AG04450 (cell line): ENCODE data around the gene MKNK1. TPM values are rescaled to one million over a fixed set of nuclear protein-coding genes. Genes with fewer than 3 reads are reported as not detected.

Experiments
- CTCF ChIA-PET: fragments of 300-600, 350-600 bp; formaldehyde crosslinking; extraction: SDS; loops from one replicate; lab custom pipeline; 2022; ENCODE audit warnings: antibody characterized with exemption, inconsistent platforms; lab: Charles Lee
- POLR2A ChIA-PET: fragments of 350-600 bp; formaldehyde crosslinking; extraction: SDS; loops from one replicate; lab custom pipeline; 2021; ENCODE audit warnings: antibody characterized with exemption, inconsistent platforms; lab: Yijun Ruan, JAX
- DNase-seq: peaks from one replicate; pipeline ENCODE4 v3.0.0-alpha.2; 2011; ENCODE audit warnings: low read depth, low spot score
- H3K27ac ChIP-seq: one replicate; pipeline ENCODE4 v1.5.1; 2012; ENCODE audit warnings: low read depth, low read length, control low read depth
- H3K27me3 ChIP-seq: one replicate; pipeline ENCODE4 v1.6.0; 2012; ENCODE audit warnings: low read length; ENCODE audit not compliant: control insufficient read depth, insufficient read depth
- H3K4me3 ChIP-seq: 2 replicates; pipeline ENCODE4 v1.5.1; 2011; ENCODE audit warnings: mild to moderate bottlenecking, low read depth, low read length, control low read depth
- H3K9me3 ChIP-seq: 2 replicates; pipeline ENCODE4 v1.5.1; 2012; ENCODE audit warnings: low read length; ENCODE audit not compliant: control insufficient read depth, insufficient read depth
- CTCF ChIP-seq: IDR thresholded peaks from 2 replicates; pipeline ENCODE4 v1.5.1; 2011; ENCODE audit warnings: low read depth, low read length, control low read depth, inconsistent platforms
- polyA plus RNA-seq: library from polyadenylated mRNA; depleted of rRNA; stranded (reverse); fragments of >200 nt; gene quantifications from 2 replicates; pipeline ENCODE4 v1.2.3, GENCODE V29; 2011

The MKNK1 gene
- polyA plus RNA-seq, 1 experiment, result 41.5 TPM

DNA sequence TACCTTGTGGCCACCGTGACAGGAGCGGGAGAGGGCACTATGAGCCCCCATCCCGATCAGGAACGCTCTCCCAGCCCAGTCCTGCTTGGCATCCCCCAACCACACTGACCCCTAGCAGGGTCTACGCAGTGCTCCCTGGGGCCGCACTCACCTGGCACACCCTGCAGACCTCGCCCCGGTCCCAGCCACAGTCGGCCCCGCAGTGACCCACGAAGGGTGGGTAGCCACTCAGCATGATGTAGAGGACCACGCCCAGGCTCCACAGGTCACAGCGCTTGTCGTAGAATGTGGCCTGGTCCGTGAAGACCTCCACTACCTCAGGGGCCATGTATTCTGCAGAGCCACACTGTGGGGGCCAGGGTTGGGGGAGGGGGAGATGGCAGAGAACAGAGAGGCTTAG, 41.6 kb downstream of the MKNK1 start:
- Histone ChIP-seq H3K4me3 (no peak overlapping the region), H3K27me3 (no peaks in the 10 kb centered on the region), H3K9me3 (no peaks in the 10 kb centered on the region), H3K27ac (no peak overlapping the region)
- no peak for TF ChIP-seq CTCF
- CTCF ChIA-PET, result interaction anchor here (0.6 to 1.2 kb wide), 3 partner anchors 14 to 203 kb away, joined by 3 to 6 read pairs (median 4); no protein-coding TSS in a partner anchor
- POLR2A ChIA-PET, result no interaction called here
- DNase-seq, result no peak

DNA sequence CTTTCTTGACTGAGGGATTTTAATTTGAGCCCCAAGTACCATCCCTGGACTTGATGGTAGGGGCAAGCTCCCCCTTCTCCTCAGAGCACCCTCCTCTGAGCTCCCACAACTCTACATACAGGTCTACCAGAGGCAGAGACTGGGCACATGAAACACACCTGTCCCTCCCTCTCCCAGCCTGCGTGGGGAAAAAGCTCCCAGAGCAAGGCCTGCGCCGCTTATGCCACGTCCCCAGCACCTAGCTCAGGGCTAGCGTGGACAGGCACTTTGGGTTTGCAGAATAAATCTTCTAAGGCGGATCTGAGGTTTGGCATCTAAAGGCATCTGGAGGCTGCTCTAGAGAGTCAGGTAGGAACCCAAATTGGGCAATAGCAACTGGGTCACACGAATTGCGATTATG, 45.1 kb downstream of the MKNK1 start:
- ChIA-PET POLR2A (no interaction called here), CTCF (interaction anchor here (0.7 to 0.9 kb wide), 2 partner anchors 11 to 879 kb away, joined by 3 read pairs; partner anchors contain the start of gene FOXD2)
- DNase-seq, result no peak
- Histone ChIP-seq H3K27me3 (no peaks in the 10 kb centered on the region), H3K4me3 (no peak overlapping the region), H3K27ac (no peak overlapping the region), H3K9me3 (no peaks in the 10 kb centered on the region)
- no peak for TF ChIP-seq CTCF

DNA sequence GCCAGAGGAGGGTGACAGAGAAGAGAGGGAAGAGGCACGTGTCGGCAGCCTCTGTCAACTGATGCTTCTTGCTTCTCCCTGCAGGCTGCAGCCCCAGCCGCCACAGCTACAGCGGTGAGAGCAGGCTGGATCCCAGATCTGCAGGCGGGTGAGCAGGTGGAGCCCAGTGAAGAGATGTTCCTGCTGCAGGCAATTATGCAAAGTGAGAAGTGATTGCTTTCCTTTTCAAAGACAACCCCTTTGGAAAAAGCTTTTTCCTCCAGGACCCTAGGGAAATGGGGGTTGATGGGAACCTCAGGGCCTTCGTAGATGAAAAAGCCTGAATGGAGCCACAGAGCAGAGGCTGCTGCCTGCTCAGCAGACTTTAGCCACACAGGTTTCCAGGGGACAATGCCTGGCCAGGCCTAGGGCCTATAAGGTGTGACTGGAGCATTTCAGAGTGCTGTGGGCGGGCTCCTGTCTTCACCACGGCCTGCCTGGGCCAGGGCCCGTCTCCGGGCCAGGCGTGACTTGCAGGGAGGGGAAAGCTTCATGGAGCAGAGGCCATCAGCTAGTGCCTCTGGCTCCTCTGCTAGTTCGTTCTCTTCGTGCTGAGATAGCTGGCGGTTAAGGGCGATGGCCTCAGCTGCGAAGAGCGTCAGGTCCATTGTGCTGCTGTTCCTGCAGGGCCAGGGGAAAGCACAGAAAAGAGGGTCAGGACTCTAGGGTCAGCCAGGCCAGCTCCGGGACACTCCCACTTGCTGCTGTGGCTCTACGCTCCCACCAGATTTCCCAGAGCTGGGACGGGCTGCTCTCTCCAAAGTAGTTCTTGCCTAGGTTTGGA, 45.7 kb downstream of the MKNK1 start:
- ChIA-PET CTCF (interaction anchor here (0.7 to 0.9 kb wide), 2 partner anchors 10 to 879 kb away, joined by 3 read pairs; partner anchors contain the start of gene FOXD2), POLR2A (no interaction called here)
- no peak overlapping the region for H3K27ac ChIP-seq
- TF ChIP-seq CTCF, result no peak
- no peak overlapping the region for H3K4me3 ChIP-seq
- peaks cover under 1% of the 10 kb centered on the region for H3K27me3 ChIP-seq
- no peak for DNase-seq
- H3K9me3 ChIP-seq, result no peaks in the 10 kb centered on the region

- Histone ChIP-seq H3K27ac (no peak overlapping the region), H3K9me3 (no peaks in the 10 kb centered on the region), H3K4me3 (no peak overlapping the region), H3K27me3 (peaks cover 8% of the 10 kb centered on the region)
- CTCF ChIA-PET, result no interaction called here
- POLR2A ChIA-PET, result no interaction called here
- no peak for DNase-seq
- no peak for TF ChIP-seq CTCF
These were observed 46.7 kb downstream of the MKNK1 start for GRCh38 chr1:46557403-46557802.

DNA sequence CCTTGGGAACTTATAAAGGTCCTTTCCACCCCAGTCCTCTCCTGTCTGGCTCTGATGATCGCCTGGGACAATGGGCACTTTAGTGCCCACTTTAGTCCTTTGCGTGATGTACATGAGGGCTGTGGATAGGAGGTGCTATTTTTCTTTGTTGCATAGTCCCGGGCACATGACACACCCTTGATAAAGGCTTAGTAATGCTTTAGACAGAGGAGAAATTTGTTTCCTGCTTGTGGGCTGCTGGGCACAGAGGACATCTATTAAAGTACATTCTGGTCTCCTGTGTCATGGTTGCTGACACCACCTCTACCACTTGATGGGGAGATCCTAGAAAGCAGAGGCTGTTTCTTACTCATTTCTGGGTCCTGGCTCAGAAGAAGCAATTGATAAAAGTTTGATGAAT, 47.2 kb downstream of the MKNK1 start:
- H3K27ac ChIP-seq, result no peak overlapping the region
- POLR2A ChIA-PET, result no interaction called here
- CTCF ChIA-PET, result no interaction called here
- no peak for DNase-seq
- no peak overlapping the region for H3K4me3 ChIP-seq
- no peaks in the 10 kb centered on the region for H3K9me3 ChIP-seq
- TF ChIP-seq CTCF, result no peak
- H3K27me3 ChIP-seq, result peaks cover 11% of the 10 kb centered on the region
